ENCODE measurements around the gene TNS1.

TNS1 gene

GRCh38 chr2:218015586-218016521 lies 13.1 kb upstream of the TNS1 start:
- no peak for DNase-seq (ENCODE audit: low read depth)

GRCh38 chr2:218014706-218015585 lies 12.2 kb upstream of the TNS1 start:
- no peak for DNase-seq (ENCODE audit: low read depth)

- no peak for DNase-seq (ENCODE audit: low read depth)
These were observed 10.5 kb upstream of the TNS1 start for GRCh38 chr2:218013289-218013688.

- no peak for DNase-seq (ENCODE audit: low read depth)
These were observed 9.5 kb upstream of the TNS1 start for GRCh38 chr2:218012284-218012683.

GRCh38 chr2:218011653-218012040 lies 8.9 kb upstream of the TNS1 start:
- DNase-seq (ENCODE audit: low read depth) = no peak

- DNase-seq (ENCODE audit: low read depth) = no peak
These were observed 8.3 kb upstream of the TNS1 start for GRCh38 chr2:218010984-218011652.

- no peak for DNase-seq (ENCODE audit: low read depth)
These were observed 7.6 kb upstream of the TNS1 start for GRCh38 chr2:218010140-218010983.

GRCh38 chr2:218009765-218010139 lies 7.0 kb upstream of the TNS1 start:
- DNase-seq (ENCODE audit: low read depth) = no peak

- no peak for DNase-seq (ENCODE audit: low read depth)
These were observed 6.4 kb upstream of the TNS1 start for GRCh38 chr2:218009231-218009630.

GRCh38 chr2:218008060-218009040 lies 5.6 kb upstream of the TNS1 start:
- DNase-seq (ENCODE audit: low read depth) = no peak

- DNase-seq (ENCODE audit: low read depth) = no peak
These were observed 3.9 kb upstream of the TNS1 start for GRCh38 chr2:218006741-218007140.

GRCh38 chr2:218005486-218005885 lies 2.7 kb upstream of the TNS1 start:
- DNase-seq (ENCODE audit: low read depth) = no peak

GRCh38 chr2:218005028-218005427 lies 2.2 kb upstream of the TNS1 start:
- no peak for DNase-seq (ENCODE audit: low read depth)

- peak; percentile 91 for DNase-seq (ENCODE audit: low read depth)
These were observed 1.2 kb upstream of the TNS1 start for GRCh38 chr2:218003981-218004419.

GRCh38 chr2:218003281-218003944 lies 618 bp upstream of the TNS1 start:
- peak; percentile 76 for DNase-seq (ENCODE audit: low read depth)

GRCh38 chr2:218002143-218002844 lies 501 bp downstream of the TNS1 start:
- no peak for DNase-seq (ENCODE audit: low read depth)

- DNase-seq (ENCODE audit: low read depth) = no peak
These were observed 1.2 kb downstream of the TNS1 start for GRCh38 chr2:218001629-218002028.

- peak; percentile 88 for DNase-seq (ENCODE audit: low read depth)
These were observed 2.7 kb downstream of the TNS1 start for GRCh38 chr2:218000136-218000535.

- DNase-seq (ENCODE audit: low read depth) = no peak
These were observed 3.2 kb downstream of the TNS1 start for GRCh38 chr2:217999595-217999959.

Data from fibroblast of gingiva (primary cell).